ENCODE data around the gene PKNOX2. TPM values are rescaled to one million over a fixed set of nuclear protein-coding genes. Genes with fewer than 3 reads are reported as not detected.

PKNOX2 gene
- total and polyA plus RNA-seq, 10 donors = 0.80 to 8.9 (median 3.5) TPM

GRCh38 chr11:125138966-125139365 is 25.6 kb upstream of the PKNOX2 start:
- Histone ChIP-seq H3K4me3 (no peak overlapping the region), H3K27ac (no peak overlapping the region), H3K27me3 (replicated peaks in 1 of 7) (peaks cover 0 to 53% (median 7%) of the 10 kb centered on the region in 7 donors), H3K36me3 (no peaks in the 10 kb centered on the region), H3K9me3 (no peaks in the 10 kb centered on the region), H3K4me1 (peaks cover 4 to 16% (median 7%) of the 10 kb centered on the region in 6 donors)
- intact Hi-C loops (cut with DNase I; ENCODE audit: low total_unique reads) = no loop called here
- WGBS, 5 donors = 72 to 94% (median 82%) methylated on average over 8 of the region's 8 CpGs
- DNase-seq = no peak
- TF ChIP-seq POLR2AphosphoS5 (IDR thresholded peaks at IDR 0.05) = no peak
- no peak for TF ChIP-seq POLR2A (IDR thresholded peaks at IDR 0.05)
- TF ChIP-seq, protein P1, sequence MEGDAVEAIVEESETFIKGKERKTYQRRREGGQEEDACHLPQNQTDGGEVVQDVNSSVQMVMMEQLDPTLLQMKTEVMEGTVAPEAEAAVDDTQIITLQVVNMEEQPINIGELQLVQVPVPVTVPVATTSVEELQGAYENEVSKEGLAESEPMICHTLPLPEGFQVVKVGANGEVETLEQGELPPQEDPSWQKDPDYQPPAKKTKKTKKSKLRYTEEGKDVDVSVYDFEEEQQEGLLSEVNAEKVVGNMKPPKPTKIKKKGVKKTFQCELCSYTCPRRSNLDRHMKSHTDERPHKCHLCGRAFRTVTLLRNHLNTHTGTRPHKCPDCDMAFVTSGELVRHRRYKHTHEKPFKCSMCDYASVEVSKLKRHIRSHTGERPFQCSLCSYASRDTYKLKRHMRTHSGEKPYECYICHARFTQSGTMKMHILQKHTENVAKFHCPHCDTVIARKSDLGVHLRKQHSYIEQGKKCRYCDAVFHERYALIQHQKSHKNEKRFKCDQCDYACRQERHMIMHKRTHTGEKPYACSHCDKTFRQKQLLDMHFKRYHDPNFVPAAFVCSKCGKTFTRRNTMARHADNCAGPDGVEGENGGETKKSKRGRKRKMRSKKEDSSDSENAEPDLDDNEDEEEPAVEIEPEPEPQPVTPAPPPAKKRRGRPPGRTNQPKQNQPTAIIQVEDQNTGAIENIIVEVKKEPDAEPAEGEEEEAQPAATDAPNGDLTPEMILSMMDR (IDR thresholded peaks at IDR 0.05 in 8 of 11, conservative IDR thresholded peaks at IDR 0.05 in 3 of 11) = no peak

- H3K4me3 ChIP-seq = no peak overlapping the region
- WGBS, 5 donors = 64 to 77% (median 71%) methylated on average over 3 of the region's 3 CpGs
- peaks cover 4 to 16% (median 7%) of the 10 kb centered on the region in 6 donors for H3K4me1 ChIP-seq
- H3K27me3 ChIP-seq (replicated peaks in 1 of 7) = peaks cover 0 to 58% (median 7%) of the 10 kb centered on the region in 7 donors
- H3K9me3 ChIP-seq = no peaks in the 10 kb centered on the region
- intact Hi-C loops (cut with DNase I; ENCODE audit: low total_unique reads) = loop anchor here (5.0 to 10.0 kb wide), 2 partner anchors 45 to 167 kb away; no protein-coding TSS in a partner anchor
- no peak overlapping the region for H3K27ac ChIP-seq
- H3K36me3 ChIP-seq = no peaks in the 10 kb centered on the region
- no peak for DNase-seq
- TF ChIP-seq, protein P1 (IDR thresholded peaks at IDR 0.05 in 8 of 11, conservative IDR thresholded peaks at IDR 0.05 in 3 of 11) = no peak
- TF ChIP-seq POLR2AphosphoS5 (IDR thresholded peaks at IDR 0.05) (no peak), POLR2A (IDR thresholded peaks at IDR 0.05) (no peak)
Observed at GRCh38 chr11:125139778-125140177, 24.8 kb upstream of the PKNOX2 start.

DNA sequence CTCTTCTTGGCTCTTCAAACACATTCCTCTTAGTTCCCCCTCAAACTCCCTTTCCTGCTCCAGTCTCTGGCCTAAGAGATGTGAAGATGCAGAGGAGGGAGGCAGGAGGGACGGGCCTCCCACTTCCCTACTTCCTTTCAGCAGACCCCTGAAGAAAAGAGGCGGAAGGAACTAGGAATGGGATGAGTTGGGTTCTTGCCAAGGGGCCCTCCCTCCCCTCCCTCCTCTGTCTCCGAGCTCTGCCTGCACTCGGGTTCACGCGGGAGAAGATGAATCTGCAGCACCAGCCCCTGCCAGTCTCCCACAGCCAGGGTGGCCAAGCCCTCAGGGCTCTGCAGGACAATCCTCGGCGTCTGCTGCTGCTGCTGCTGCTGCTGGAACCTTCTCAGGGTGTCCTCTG is 24.3 kb upstream of the PKNOX2 start:
- TF ChIP-seq, protein P1 (IDR thresholded peaks at IDR 0.05 in 8 of 11, conservative IDR thresholded peaks at IDR 0.05 in 3 of 11) = no peak
- TF ChIP-seq POLR2AphosphoS5 (IDR thresholded peaks at IDR 0.05) (no peak), POLR2A (IDR thresholded peaks at IDR 0.05) (no peak)
- WGBS, 5 donors = 26 to 54% (median 42%) methylated on average over 6 to 8 of the region's 8 CpGs
- Histone ChIP-seq H3K9me3 (no peaks in the 10 kb centered on the region), H3K4me1 (peaks cover 4 to 16% (median 7%) of the 10 kb centered on the region in 6 donors), H3K27ac (no peak overlapping the region), H3K36me3 (no peaks in the 10 kb centered on the region), H3K27me3 (replicated peaks in 1 of 7) (peaks cover 0 to 58% (median 7%) of the 10 kb centered on the region in 7 donors), H3K4me3 (no peak overlapping the region)
- DNase-seq = no peak
- intact Hi-C loops (cut with DNase I; ENCODE audit: low total_unique reads) = loop anchor here (5.0 to 10.0 kb wide), 2 partner anchors 45 to 168 kb away; no protein-coding TSS in a partner anchor

GRCh38 chr11:125141178-125141577 is 23.4 kb upstream of the PKNOX2 start:
- peaks cover 0 to 51% (median 7%) of the 10 kb centered on the region in 7 donors for H3K27me3 ChIP-seq (replicated peaks in 1 of 7)
- intact Hi-C loops (cut with DNase I; ENCODE audit: low total_unique reads) = loop anchor here (5.0 to 10.0 kb wide), 2 partner anchors 46 to 169 kb away; no protein-coding TSS in a partner anchor
- H3K4me1 ChIP-seq = peaks cover 4 to 16% (median 7%) of the 10 kb centered on the region in 6 donors
- H3K27ac ChIP-seq = no peak overlapping the region
- H3K4me3 ChIP-seq = no peak overlapping the region
- no peaks in the 10 kb centered on the region for H3K9me3 ChIP-seq
- 59 to 69% (median 64%) methylated on average over 12 of the region's 12 CpGs for WGBS, 5 donors
- no peaks in the 10 kb centered on the region for H3K36me3 ChIP-seq
- no peak for DNase-seq
- TF ChIP-seq POLR2AphosphoS5 (IDR thresholded peaks at IDR 0.05) (no peak), POLR2A (IDR thresholded peaks at IDR 0.05) (no peak)
- TF ChIP-seq, protein P1 (IDR thresholded peaks at IDR 0.05 in 8 of 11, conservative IDR thresholded peaks at IDR 0.05 in 3 of 11) = no peak
